Ishikawa (cell line): ENCODE data around the gene GGCX.

Experiments
- CREB1 ChIP-seq: IDR thresholded peaks from 2 replicates; pipeline ENCODE4 v1.6.1; 2012; ENCODE audit warnings: low read depth
- EGR1 ChIP-seq: IDR thresholded peaks from 2 replicates; pipeline ENCODE4 v1.6.1; 2012
- EP300 ChIP-seq: IDR thresholded peaks from 2 replicates; pipeline ENCODE4 v1.6.1; 2012; ENCODE audit warnings: borderline replicate concordance
- TF ChIP-seq, protein P1 (sequence below): IDR thresholded peaks from 2 replicates; pipeline ENCODE4 v1.6.1; 2012

DNA sequence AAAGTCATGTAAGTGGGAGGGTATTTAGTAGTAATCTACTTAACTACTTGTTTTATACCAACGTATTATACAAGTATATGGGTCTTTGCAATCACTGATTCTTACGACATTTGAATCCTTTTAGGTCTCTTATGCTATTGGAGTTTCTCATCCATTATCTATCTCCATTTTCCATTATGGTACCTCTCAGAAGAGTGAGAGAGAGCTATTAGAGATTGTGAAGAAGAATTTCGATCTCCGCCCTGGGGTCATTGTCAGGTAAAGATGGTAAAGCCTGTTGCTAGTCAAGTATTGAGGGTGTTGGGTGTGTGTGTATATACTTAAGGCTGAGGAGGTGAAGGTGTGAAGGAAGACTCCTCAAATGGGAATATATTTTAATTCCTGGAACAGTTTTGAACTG is 18.5 kb downstream of the GGCX start:
- TF ChIP-seq EP300 (no peak), CREB1 (no peak), EGR1 (no peak)
- TF ChIP-seq, protein P1, sequence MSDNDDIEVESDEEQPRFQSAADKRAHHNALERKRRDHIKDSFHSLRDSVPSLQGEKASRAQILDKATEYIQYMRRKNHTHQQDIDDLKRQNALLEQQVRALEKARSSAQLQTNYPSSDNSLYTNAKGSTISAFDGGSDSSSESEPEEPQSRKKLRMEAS, result no peak
